ENCODE results near the gene YBX2.
"Not testable (repeated sequence)": the region's sequence is repeated elsewhere in the genome, so short reads cannot be mapped to it uniquely, and the experiment has no call there.

The YBX2 gene

GRCh38 chr17:7294614-7295153 lies at the start of gene YBX2:
TSS of gene YBX2 (minus strand) at chr17:7294639. CDS start at chr17:7294500, 139 bp downstream.
- peak; percentile 38 to 43 for DNase-seq (ENCODE audit: low read depth in 1 of 2, low spot score in 1 of 2)

- DNase-seq (ENCODE audit: low read depth in 1 of 2, low spot score in 1 of 2): no peak
These were observed 48.8 kb upstream of the YBX2 start for GRCh38 chr17:7343250-7343649.

GRCh38 chr17:7341842-7342241 lies 47.4 kb upstream of the YBX2 start:
- DNase-seq (ENCODE audit: low read depth in 1 of 2, low spot score in 1 of 2): no peak

- DNase-seq (ENCODE audit: low read depth in 1 of 2, low spot score in 1 of 2): no peak
These were observed 45.7 kb upstream of the YBX2 start for GRCh38 chr17:7340179-7340578.

- not testable (repeated sequence) for DNase-seq (ENCODE audit: low read depth in 1 of 2, low spot score in 1 of 2)
These were observed 43.2 kb upstream of the YBX2 start for GRCh38 chr17:7337600-7337999.

GRCh38 chr17:7336240-7337175 lies 42.1 kb upstream of the YBX2 start, which contains the start of gene ACAP1:
TSS of gene ACAP1 (plus strand) at chr17:7336529. CDS start at chr17:7336735, 206 bp downstream.
- DNase-seq (ENCODE audit: low read depth in 1 of 2, low spot score in 1 of 2): peak; percentile 60 to 78

GRCh38 chr17:7335765-7336164 lies 41.3 kb upstream of the YBX2 start:
- not testable (repeated sequence) for DNase-seq (ENCODE audit: low read depth in 1 of 2, low spot score in 1 of 2)

- no peak for DNase-seq (ENCODE audit: low read depth in 1 of 2, low spot score in 1 of 2)
These were observed 40.6 kb upstream of the YBX2 start for GRCh38 chr17:7334938-7335538.

GRCh38 chr17:7332600-7333069 lies 38.2 kb upstream of the YBX2 start:
- not testable (repeated sequence) for DNase-seq (ENCODE audit: low read depth in 1 of 2, low spot score in 1 of 2)

- DNase-seq (ENCODE audit: low read depth in 1 of 2, low spot score in 1 of 2): no peak
These were observed 37.7 kb upstream of the YBX2 start for GRCh38 chr17:7332111-7332510.

GRCh38 chr17:7330638-7331015 lies 36.2 kb upstream of the YBX2 start:
- DNase-seq (ENCODE audit: low read depth in 1 of 2, low spot score in 1 of 2): no peak

GRCh38 chr17:7329997-7330637 lies 35.7 kb upstream of the YBX2 start:
- DNase-seq (ENCODE audit: low read depth in 1 of 2, low spot score in 1 of 2): peak in 1 of 2 donors; percentile 72

GRCh38 chr17:7329374-7329996 lies 35.0 kb upstream of the YBX2 start:
- peak; percentile 90 to 94 for DNase-seq (ENCODE audit: low read depth in 1 of 2, low spot score in 1 of 2)

GRCh38 chr17:7328840-7329373 lies 34.5 kb upstream of the YBX2 start, which contains the start of gene NEURL4:
TSS of gene NEURL4 (minus strand) at chr17:7329335. CDS start at chr17:7329312, 23 bp downstream.
- no peak for DNase-seq (ENCODE audit: low read depth in 1 of 2, low spot score in 1 of 2)

- DNase-seq (ENCODE audit: low read depth in 1 of 2, low spot score in 1 of 2): no peak
These were observed 33.6 kb upstream of the YBX2 start for GRCh38 chr17:7328009-7328408.

GRCh38 chr17:7327501-7327900 lies 33.1 kb upstream of the YBX2 start:
- DNase-seq (ENCODE audit: low read depth in 1 of 2, low spot score in 1 of 2): no peak

GRCh38 chr17:7327056-7327455 lies 32.6 kb upstream of the YBX2 start:
- DNase-seq (ENCODE audit: low read depth in 1 of 2, low spot score in 1 of 2): no peak

- no peak for DNase-seq (ENCODE audit: low read depth in 1 of 2, low spot score in 1 of 2)
These were observed 31.7 kb upstream of the YBX2 start for GRCh38 chr17:7326186-7326585.

- no peak for DNase-seq (ENCODE audit: low read depth in 1 of 2, low spot score in 1 of 2)
These were observed 30.6 kb upstream of the YBX2 start for GRCh38 chr17:7325031-7325528.

- DNase-seq (ENCODE audit: low read depth in 1 of 2, low spot score in 1 of 2): no peak
These were observed 30.0 kb upstream of the YBX2 start for GRCh38 chr17:7324438-7324779.
